H1 (cell line): ENCODE results near the gene COLQ. TPM values are rescaled to one million over a fixed set of nuclear protein-coding genes. Genes with fewer than 3 reads are reported as not detected.

ENCODE experiments used
- CTCF ChIA-PET: fragments of 300-600 bp; sonication (Branson Sonifier 250); formaldehyde crosslinking; loops from one replicate; lab custom pipeline; 2021; ENCODE audit not compliant: partially characterized antibody; lab: Charles Lee
- POLR2A ChIA-PET: fragments of 300-600 bp; sonication (Branson Sonifier 250); formaldehyde crosslinking; loops from one replicate; lab custom pipeline; 2021; ENCODE audit warnings: inconsistent platforms; ENCODE audit not compliant: partially characterized antibody; lab: Charles Lee
- DNase-seq, 2 experiments: peaks; one replicate each; pipeline versions ENCODE4 v3.0.0 to v3.0.0-alpha.2; 2010 to 2022; ENCODE audit warnings: low spot score in 2 of 2, low read depth in 1 of 2, mixed read lengths in 1 of 2
- FAIRE-seq: peaks from 2 replicates; lab custom pipeline; 2011; peaks lifted over from hg19 to GRCh38; lab: Jason Lieb, UNC
- H2AFZ ChIP-seq: 2 replicates; pipeline ENCODE4 v1.8.1; 2012; ENCODE audit warnings: low read length, inconsistent platforms
- H2AK5ac ChIP-seq: 2 replicates; pipeline ENCODE4 v1.6.1; 2013; ENCODE audit warnings: low read depth, low read length
- H2BK120ac ChIP-seq: replicated peaks from 2 replicates; pipeline ENCODE3; 2013; ENCODE audit warnings: low read depth, low read length, inconsistent platforms
- H2BK12ac ChIP-seq: 2 replicates; pipeline ENCODE4 v1.6.1; 2013; ENCODE audit warnings: low read depth, low read length
- H2BK15ac ChIP-seq: 2 replicates; pipeline ENCODE4 v1.6.1; 2013; ENCODE audit warnings: low read length
- H2BK20ac ChIP-seq: 2 replicates; pipeline ENCODE4 v1.6.1; 2013; ENCODE audit warnings: low read length
- H2BK5ac ChIP-seq: 2 replicates; pipeline ENCODE4 v1.6.1; 2013; ENCODE audit warnings: low read depth, low read length
- H3K14ac ChIP-seq: 2 replicates; pipeline ENCODE4 v1.6.1; 2013; ENCODE audit warnings: inconsistent platforms; ENCODE audit not compliant: insufficient read length
- H3K18ac ChIP-seq: 2 replicates; pipeline ENCODE4 v1.6.1; 2013; ENCODE audit warnings: low read length; ENCODE audit errors: extremely low read depth
- H3K23ac ChIP-seq: 2 replicates; pipeline ENCODE4 v1.6.1; 2013; ENCODE audit warnings: inconsistent platforms; ENCODE audit not compliant: insufficient read length
- H3K23me2 ChIP-seq: 2 replicates; pipeline ENCODE4 v1.6.1; 2013; ENCODE audit warnings: low read depth, low read length
- H3K27ac ChIP-seq: 2 replicates; pipeline ENCODE4 v1.6.1; 2011; ENCODE audit warnings: low read depth, low read length, inconsistent platforms
- H3K27me3 ChIP-seq, 4 experiments: replicated peaks in 1 of 4; 1 replicate in 1 of 4; 2 replicates in 3 of 4; pipeline versions ENCODE4 v1.6.1 to v1.8.1; 2011 to 2013; ENCODE audit warnings: low read length in 3 of 4, mild to moderate bottlenecking in 3 of 4, inconsistent platforms in 2 of 4, mixed read lengths in 2 of 4, moderate library complexity in 1 of 4; ENCODE audit not compliant: control insufficient read depth in 3 of 4, insufficient read depth in 3 of 4; ENCODE audit errors: extremely low read depth in 1 of 4
- H3K36me3 ChIP-seq, 4 experiments: 2 replicates each; pipeline versions ENCODE4 v1.6.1 to v1.8.1; 2011 to 2013; ENCODE audit warnings: mild to moderate bottlenecking in 4 of 4, low read length in 3 of 4, moderate library complexity in 2 of 4, control low read depth in 1 of 4, inconsistent platforms in 1 of 4; ENCODE audit not compliant: insufficient read depth in 4 of 4, control insufficient read depth in 2 of 4
- H3K4ac ChIP-seq: replicated peaks from 2 replicates; pipeline ENCODE3; 2013; ENCODE audit warnings: low read length, low read depth, mixed read lengths, inconsistent platforms; ENCODE audit not compliant: insufficient read length
- H3K4me1 ChIP-seq, 4 experiments: replicated peaks in 1 of 4; 1 replicate in 1 of 4; 2 replicates in 3 of 4; pipeline versions ENCODE4 v1.6.1 to v1.8.1; 2011 to 2013; ENCODE audit warnings: low read length in 3 of 4, inconsistent platforms in 2 of 4, mixed read lengths in 1 of 4; ENCODE audit not compliant: insufficient read depth in 4 of 4, control insufficient read depth in 3 of 4
- H3K4me2 ChIP-seq, 2 experiments: 2 replicates each; pipeline versions ENCODE4 v1.6.1 to v1.8.1; 2011 to 2013; ENCODE audit warnings: low read depth in 2 of 2, low read length in 2 of 2, control low read depth in 1 of 2, inconsistent platforms in 1 of 2, mild to moderate bottlenecking in 1 of 2; ENCODE audit not compliant: insufficient read depth in 1 of 2
- H3K4me3 ChIP-seq, 4 experiments: fragments of 200-600, 300-600 bp in 1 of 4; sonication (generic), shearing (Covaris generic), sonication (Bioruptor Twin) in 1 of 4; 2 replicates each; pipeline versions ENCODE4 v1.5.1 to v1.8.1; 2011 to 2016; ENCODE audit warnings: low read length in 4 of 4, low read depth in 3 of 4, control low read depth in 2 of 4, inconsistent platforms in 2 of 4, mild to moderate bottlenecking in 2 of 4, mixed read lengths in 1 of 4, moderate library complexity in 1 of 4; ENCODE audit not compliant: insufficient read depth in 2 of 4; ENCODE audit errors: extremely low read depth in 1 of 4
- H3K56ac ChIP-seq: replicated peaks from 2 replicates; pipeline ENCODE3; 2013; ENCODE audit warnings: low read depth, mild to moderate bottlenecking, mixed read lengths, low read length, inconsistent platforms; ENCODE audit not compliant: insufficient read length
- H3K79me1 ChIP-seq: 2 replicates; pipeline ENCODE4 v1.6.1; 2013; ENCODE audit warnings: low read depth, low read length, control low read depth
- H3K79me2 ChIP-seq, 2 experiments: 2 replicates each; pipeline versions ENCODE4 v1.6.1 to v1.8.1; 2012 to 2013; ENCODE audit warnings: low read length in 2 of 2, mild to moderate bottlenecking in 2 of 2, inconsistent platforms in 1 of 2; ENCODE audit not compliant: insufficient read depth in 2 of 2, control insufficient read depth in 1 of 2
- H3K9ac ChIP-seq, 4 experiments: replicated peaks in 1 of 4; 1 replicate in 1 of 4; 2 replicates in 3 of 4; pipeline versions ENCODE4 v1.6.1 to v1.8.1; 2011 to 2013; ENCODE audit warnings: low read depth in 3 of 4, low read length in 3 of 4, control low read depth in 2 of 4, mild to moderate bottlenecking in 2 of 4, moderate library complexity in 2 of 4, inconsistent platforms in 1 of 4; ENCODE audit errors: extremely low read depth in 1 of 4
- H3K9me3 ChIP-seq, 2 experiments: 2 replicates each; pipeline versions ENCODE4 v1.6.1 to v1.8.1; 2012 to 2013; ENCODE audit warnings: mild to moderate bottlenecking in 2 of 2, moderate library complexity in 2 of 2, control low read depth in 1 of 2, inconsistent platforms in 1 of 2, low read depth in 1 of 2, low read length in 1 of 2, mixed read lengths in 1 of 2; ENCODE audit not compliant: insufficient read depth in 2 of 2
- H4K20me1 ChIP-seq, 2 experiments: replicated peaks in 1 of 2; 2 replicates each; pipeline versions ENCODE3 to v1.8.1; 2011 to 2013; ENCODE audit warnings: inconsistent platforms in 2 of 2, low read length in 2 of 2, mild to moderate bottlenecking in 1 of 2; ENCODE audit not compliant: insufficient read depth in 2 of 2, control insufficient read depth in 1 of 2
- H4K5ac ChIP-seq: 2 replicates; pipeline ENCODE4 v1.6.1; 2013; ENCODE audit warnings: low read length, low read depth, mixed read lengths, inconsistent platforms; ENCODE audit not compliant: insufficient read length
- H4K8ac ChIP-seq: 2 replicates; pipeline ENCODE4 v1.8.0; 2013; ENCODE audit warnings: mild to moderate bottlenecking, moderate library complexity, low read length, inconsistent platforms; ENCODE audit not compliant: insufficient read depth; ENCODE audit errors: extremely low read depth
- H4K91ac ChIP-seq: replicated peaks from 2 replicates; pipeline ENCODE3; 2013; ENCODE audit warnings: low read length, mixed read lengths, inconsistent platforms; ENCODE audit not compliant: insufficient read length
- E2F6 ChIP-seq: IDR thresholded peaks from 2 replicates; pipeline ENCODE4 v1.6.1; 2012; ENCODE audit warnings: inconsistent platforms
- EGR1 ChIP-seq: IDR thresholded peaks from 2 replicates; pipeline ENCODE4 v1.6.1; 2011; ENCODE audit warnings: low read depth, low read length, borderline replicate concordance
- FOSL1 ChIP-seq: IDR thresholded peaks from 2 replicates; pipeline ENCODE4 v1.6.1; 2011; ENCODE audit warnings: mild to moderate bottlenecking, low read depth, low read length, moderate library complexity; ENCODE audit not compliant: insufficient read depth
- GTF2F1 ChIP-seq: IDR thresholded peaks from 2 replicates; pipeline ENCODE4 v1.6.1; 2012; ENCODE audit warnings: low read depth, low read length, improper control_type of control experiment, borderline replicate concordance
- HDAC2 ChIP-seq, 2 experiments: fragments of 300-600 bp in 1 of 2; sonication (generic) in 1 of 2; IDR thresholded peaks; 2 replicates each; pipeline ENCODE4 v1.6.1; 2011 to 2012; ENCODE audit warnings: low read depth in 2 of 2, low read length in 2 of 2, mild to moderate bottlenecking in 2 of 2, moderate library complexity in 2 of 2, borderline replicate concordance in 1 of 2, inconsistent platforms in 1 of 2
- HDAC6 ChIP-seq: IDR thresholded peaks from one replicate; pipeline ENCODE4 v1.7.1; 2012; ENCODE audit warnings: low read depth, mild to moderate bottlenecking, inconsistent platforms, low read length, moderate library complexity
- JUN ChIP-seq: IDR thresholded peaks from 2 replicates; pipeline ENCODE4 v1.6.1; 2011; ENCODE audit warnings: low read depth, mild to moderate bottlenecking, improper control_type of control experiment, low read length
- POU5F1 ChIP-seq: IDR thresholded peaks from 2 replicates; pipeline ENCODE4 v1.6.1; 2011; ENCODE audit warnings: low read depth, mild to moderate bottlenecking, low read length, moderate library complexity
- RAD21 ChIP-seq, 2 experiments: IDR thresholded peaks in 1 of 2; conservative IDR thresholded peaks in 1 of 2; 2 replicates each; pipeline ENCODE4 v1.6.1; 2011; ENCODE audit warnings: low read depth in 2 of 2, low read length in 2 of 2, improper control_type of control experiment in 1 of 2, inconsistent platforms in 1 of 2, mild to moderate bottlenecking in 1 of 2, moderate library complexity in 1 of 2
- RXRA ChIP-seq: IDR thresholded peaks from 2 replicates; pipeline ENCODE4 v1.6.1; 2011; ENCODE audit warnings: low read depth, mild to moderate bottlenecking, low read length, moderate library complexity; ENCODE audit not compliant: insufficient read depth
- SAP30 ChIP-seq: fragments of 300-600 bp; sonication (generic); IDR thresholded peaks from 2 replicates; pipeline ENCODE4 v1.7.1; 2012; ENCODE audit warnings: low read length, moderate library complexity, mild to moderate bottlenecking, inconsistent platforms; ENCODE audit not compliant: insufficient read depth, insufficient replicate concordance
- TAF7 ChIP-seq: optimal IDR thresholded peaks from 2 replicates; pipeline ENCODE3; 2011; ENCODE audit warnings: low read depth, mild to moderate bottlenecking, inconsistent platforms, low read length, moderate library complexity, borderline replicate concordance
- WGBS, 2 experiments: shearing (Covaris generic) in 1 of 2; methylation state at CpG; one replicate each; pipeline versions ENCODE4 v1.1.6 to v1.1.7; 2013 to 2015; ENCODE audit warnings: low lambda C conversion rate in 2 of 2, mixed read lengths in 2 of 2, inconsistent platforms in 1 of 2, low coverage in 1 of 2, missing lambda C conversion rate in 1 of 2; ENCODE audit not compliant: insufficient replicate concordance in 2 of 2, insufficient coverage in 1 of 2, insufficient read length in 1 of 2; ENCODE audit errors: extremely low coverage in 1 of 2, missing lambda C conversion rate in 1 of 2; 5-methylcytosine and 5-hydroxymethylcytosine counted together
- polyA plus RNA-seq, 7 experiments: library from polyadenylated mRNA; depleted of rRNA in 3 of 7; stranded (reverse) in 5 of 7; unstranded in 2 of 7; fragments of >200 nt in 5 of 7; fragments of 200-250 nt in 2 of 7; gene quantifications; 1 replicate in 5 of 7; 2 replicates in 1 of 7; 4 replicates in 1 of 7; pipeline versions ENCODE4 v1.2.1 to v1.2.3, GENCODE V29; 2011 to 2013; ENCODE audit warnings: missing spikeins in 2 of 7, mixed read lengths in 2 of 7
- total RNA-seq: library from RNA; stranded (reverse); fragmentation: NEBNext Ultra II Directional; extraction: Animal tissue kit (Norgen Biotek cat#: 25700); gene quantifications from 2 replicates; pipeline ENCODE4 v1.2.1, GENCODE V29; 2021

The COLQ gene
- total and polyA plus RNA-seq, 2 of the 8 experiments (the other 6 are each of a cell fraction or from before 2014, with no cell fraction given) = 1.5 to 1.9 TPM

- Histone ChIP-seq H3K23me2 (no peaks in the 10 kb centered on the region), H3K27me3 (no peaks in the 10 kb centered on the region), H3K56ac (no peak overlapping the region), H4K5ac (no peak overlapping the region), H3K14ac (no peak overlapping the region), H3K23ac (no peak overlapping the region), H4K20me1 (no peaks in the 10 kb centered on the region), H3K79me1 (no peaks in the 10 kb centered on the region), H4K8ac (no peak overlapping the region), H2BK5ac (no peak overlapping the region), H3K4me2 (no peak overlapping the region), H2BK120ac (no peak overlapping the region), H3K79me2 (no peaks in the 10 kb centered on the region), H3K4me1 (no peaks in the 10 kb centered on the region), H3K27ac (no peak overlapping the region), H3K36me3 (no peaks in the 10 kb centered on the region), H3K9ac (no peak overlapping the region), H3K9me3 (no peaks in the 10 kb centered on the region), H2AK5ac (no peak overlapping the region), H2AFZ (no peak overlapping the region), H2BK12ac (no peak overlapping the region), H2BK15ac (no peak overlapping the region), H3K4me3 (no peak overlapping the region), H3K4ac (no peak overlapping the region), H3K18ac (no peak overlapping the region), H2BK20ac (no peak overlapping the region), H4K91ac (no peak overlapping the region)
- no peak for DNase-seq
- CTCF ChIA-PET = no interaction called here
- FAIRE-seq = no peak
- no peak for TF ChIP-seq E2F6
- no peak for TF ChIP-seq SAP30
- TF ChIP-seq FOSL1 = no peak
- no peak for TF ChIP-seq EGR1
- no peak for TF ChIP-seq RXRA
- TF ChIP-seq RAD21 (IDR thresholded peaks at IDR 0.05 in 1 of 2, conservative IDR thresholded peaks at IDR 0.05 in 1 of 2; ENCODE audit: low read depth in 2 of 2, low read length in 2 of 2) = no peak
- no peak for TF ChIP-seq TAF7
- no peak for TF ChIP-seq GTF2F1
- no peak for TF ChIP-seq POU5F1
- no peak for TF ChIP-seq JUN
- TF ChIP-seq HDAC6 = no peak
- TF ChIP-seq HDAC2 (IDR thresholded peaks at IDR 0.05; ENCODE audit: borderline replicate concordance in 1 of 2, low read depth in 2 of 2, low read length in 2 of 2) = no peak
- POLR2A ChIA-PET = no interaction called here
- 90% methylated on average over 2 of the region's 2 CpGs; no CpG with 5 or more reads in 1 of the 2 experiments for WGBS, 2 experiments
Measured at GRCh38 chr3:15456321-15456720, 65.2 kb downstream of the COLQ start.
